HepG2 (cell line): ENCODE data around the gene VSIR. TPM values are rescaled to one million over a fixed set of nuclear protein-coding genes. Genes with fewer than 3 reads are reported as not detected.

ENCODE experiments used
- DNMT1 ChIP-seq: sonication (generic); formaldehyde crosslinking; IDR thresholded peaks from 2 replicates; pipeline ENCODE4 v1.5.1; 2020; ENCODE audit warnings: mild to moderate bottlenecking, missing genetic modification reagents
- EED ChIP-seq: sonication (generic); formaldehyde crosslinking; IDR thresholded peaks from 2 replicates; pipeline ENCODE4 v1.5.0; 2020; ENCODE audit warnings: mild to moderate bottlenecking, missing genetic modification reagents
- ESRRA ChIP-seq: sonication (generic); formaldehyde crosslinking; IDR thresholded peaks from 2 replicates; pipeline ENCODE4 v1.5.1; 2020; ENCODE audit warnings: mild to moderate bottlenecking, low read depth, missing genetic modification reagents
- GTF2F1 ChIP-seq: fragments of 150-350 bp; IDR thresholded peaks from 2 replicates; pipeline ENCODE4 v1.6.1; 2014; ENCODE audit warnings: low read length
- HDAC2 ChIP-seq: sonication (generic); formaldehyde crosslinking; IDR thresholded peaks from 2 replicates; pipeline ENCODE4 v1.4.0; 2020; ENCODE audit warnings: missing genetic modification reagents
- KLF11 ChIP-seq: IDR thresholded peaks from 2 replicates; pipeline ENCODE4 v1.6.1; 2016; ENCODE audit warnings: missing compliant biosample characterization
- KLF13 ChIP-seq: sonication (generic); formaldehyde crosslinking; IDR thresholded peaks from 2 replicates; pipeline ENCODE4 v1.4.0; 2020; ENCODE audit warnings: mild to moderate bottlenecking, missing genetic modification reagents
- MATR3 ChIP-seq: sonication (generic); formaldehyde crosslinking; IDR thresholded peaks from 2 replicates; pipeline ENCODE4 v1.4.0; 2020; ENCODE audit warnings: missing genetic modification reagents
- NFYB ChIP-seq: sonication (generic); formaldehyde crosslinking; IDR thresholded peaks from 2 replicates; pipeline ENCODE4 v1.4.0; 2020; ENCODE audit warnings: missing genetic modification reagents
- NONO ChIP-seq, 2 experiments: fragments of 450-650 bp in 1 of 2; sonication (generic) in 1 of 2; formaldehyde crosslinking in 1 of 2; IDR thresholded peaks in 1 of 2; conservative IDR thresholded peaks in 1 of 2; 2 replicates each; pipeline versions ENCODE4 v1.6.1 to v1.8.0; 2017 to 2022; ENCODE audit warnings: mild to moderate bottlenecking in 1 of 2, missing genetic modification reagents in 1 of 2, moderate library complexity in 1 of 2
- SP1 ChIP-seq, 2 experiments: fragments of 450-650 bp in 1 of 2; sonication (generic) in 1 of 2; formaldehyde crosslinking in 1 of 2; IDR thresholded peaks; 2 replicates each; pipeline versions ENCODE4 v1.4.0 to v1.6.1; 2016 to 2020; ENCODE audit warnings: missing genetic modification reagents in 1 of 2
- TARDBP ChIP-seq: sonication (generic); formaldehyde crosslinking; IDR thresholded peaks from 2 replicates; pipeline ENCODE4 v1.8.0; 2022; ENCODE audit warnings: mild to moderate bottlenecking, missing genetic modification reagents
- ZKSCAN8 ChIP-seq: IDR thresholded peaks from 2 replicates; pipeline ENCODE4 v1.6.1; 2016; ENCODE audit warnings: borderline replicate concordance, missing genetic modification reagents, missing compliant biosample characterization
- ZNF263 ChIP-seq: sonication (generic); formaldehyde crosslinking; IDR thresholded peaks from 2 replicates; pipeline ENCODE4 v1.4.0; 2020; ENCODE audit warnings: missing genetic modification reagents
- ZNF362 ChIP-seq: sonication (generic); formaldehyde crosslinking; IDR thresholded peaks from 2 replicates; pipeline ENCODE4 v1.4.0; 2020; ENCODE audit warnings: missing genetic modification reagents, mild to moderate bottlenecking, borderline replicate concordance
- ZNF367 ChIP-seq: sonication (generic); formaldehyde crosslinking; IDR thresholded peaks from 2 replicates; pipeline ENCODE4 v1.4.0; 2020; ENCODE audit warnings: missing genetic modification reagents, borderline replicate concordance
- ZNF430 ChIP-seq: sonication (generic); formaldehyde crosslinking; IDR thresholded peaks from 2 replicates; pipeline ENCODE4 v1.9.0; 2021; ENCODE audit warnings: mild to moderate bottlenecking, missing genetic modification reagents
- ZNF687 ChIP-seq: sonication (generic); formaldehyde crosslinking; IDR thresholded peaks from 2 replicates; pipeline ENCODE4 v1.5.1; 2020; ENCODE audit warnings: mild to moderate bottlenecking, missing genetic modification reagents, moderate library complexity
- ZNF747 ChIP-seq: sonication (generic); formaldehyde crosslinking; IDR thresholded peaks from 2 replicates; pipeline ENCODE4 v1.8.1; 2023; ENCODE audit warnings: missing genetic modification reagents, mild to moderate bottlenecking, borderline replicate concordance
- ZNF772 ChIP-seq: sonication (generic); formaldehyde crosslinking; IDR thresholded peaks from 2 replicates; pipeline ENCODE4 v1.5.0; 2020; ENCODE audit warnings: mild to moderate bottlenecking, missing genetic modification reagents
- ZNF788 ChIP-seq: sonication (generic); formaldehyde crosslinking; IDR thresholded peaks from 2 replicates; pipeline ENCODE4 v1.5.0; 2020; ENCODE audit warnings: mild to moderate bottlenecking, missing genetic modification reagents, borderline replicate concordance
- ZSCAN5A ChIP-seq: sonication (generic); formaldehyde crosslinking; IDR thresholded peaks from 2 replicates; pipeline ENCODE4 v1.8.0; 2022; ENCODE audit warnings: mild to moderate bottlenecking, missing genetic modification reagents, borderline replicate concordance
- polyA plus RNA-seq, 8 experiments: library from polyadenylated mRNA; depleted of rRNA in 3 of 8; stranded (reverse) in 7 of 8; unstranded in 1 of 8; fragments of >200 nt; fragmentation: Illumina TruSeq in 4 of 8; extraction: Trizol in 4 of 8; gene quantifications; 2 replicates each; pipeline versions ENCODE4 v1.2.1 to v1.2.3, GENCODE V29; 2011 to 2016; ENCODE audit warnings: low read depth in 4 of 8, missing spikeins in 1 of 8, mixed read lengths in 1 of 8; ENCODE audit not compliant: insufficient read depth in 1 of 8
- total RNA-seq, 5 experiments: library from RNA; depleted of rRNA; stranded (reverse); fragments of >200 nt; fragmentation: Illumina TruSeq; extraction: Trizol; gene quantifications; 2 replicates each; pipeline ENCODE4 v1.2.3, GENCODE V29; 2016; ENCODE audit warnings: low read depth in 1 of 5

VSIR gene
- total and polyA plus RNA-seq, 2 of the 13 experiments (the other 11 are each of a cell fraction or from before 2014, with no cell fraction given) = 0.44 to 3.2 TPM

GRCh38 chr10:71773221-71773971 is at the start of gene VSIR (continued):
- TF ChIP-seq ZNF362 (no peak), GTF2F1 (no peak), MATR3 (CRISPR knock-in tag) (no peak), NFYB (CRISPR knock-in tag) (no peak), ZKSCAN8 (CRISPR knock-in tag) (no peak), ZNF430 (CRISPR knock-in tag) (no peak), KLF13 (CRISPR knock-in tag) (no peak), DNMT1 (CRISPR knock-in tag) (0 out of 2 replicates have a peak, but pooled peaks have one; percentile 59), ZNF772 (CRISPR knock-in tag) (peak; percentile 56; the same call in 1 of the 2 replicates), ZNF687 (CRISPR knock-in tag) (peak; percentile 51; the same call in 1 of the 2 replicates), NONO (IDR thresholded peaks at IDR 0.05) (no peak), NONO (CRISPR knock-in tag; conservative IDR thresholded peaks at IDR 0.05) (0 out of 2 replicates have a peak, but pooled peaks have one; percentile 27), KLF11 (CRISPR knock-in tag) (no peak), ZNF747 (CRISPR knock-in tag) (0 out of 2 replicates have a peak, but pooled peaks have one; percentile 43), ESRRA (CRISPR knock-in tag) (no peak), ZSCAN5A (CRISPR knock-in tag) (no peak), ZNF367 (no peak), EED (CRISPR knock-in tag) (0 out of 2 replicates have a peak, but pooled peaks have one; percentile 57), HDAC2 (CRISPR knock-in tag) (no peak), TARDBP (CRISPR knock-in tag) (no peak), ZNF263 (CRISPR knock-in tag) (peak; percentile 59; the same call in 1 of the 2 replicates), ZNF788 (CRISPR knock-in tag) (peak; percentile 56; the same call in 1 of the 2 replicates), SP1 (IDR thresholded peaks at IDR 0.05) (no peak), SP1 (CRISPR knock-in tag; IDR thresholded peaks at IDR 0.05) (peak; percentile 93)
